Right forelimb (tissue), 1 donor: Measurements from ENCODE around the gene YEATS4.

Source experiments
- DNase-seq: peaks from one replicate; pipeline ENCODE4 v3.0.0-alpha.2; 2018

The YEATS4 gene

DNA sequence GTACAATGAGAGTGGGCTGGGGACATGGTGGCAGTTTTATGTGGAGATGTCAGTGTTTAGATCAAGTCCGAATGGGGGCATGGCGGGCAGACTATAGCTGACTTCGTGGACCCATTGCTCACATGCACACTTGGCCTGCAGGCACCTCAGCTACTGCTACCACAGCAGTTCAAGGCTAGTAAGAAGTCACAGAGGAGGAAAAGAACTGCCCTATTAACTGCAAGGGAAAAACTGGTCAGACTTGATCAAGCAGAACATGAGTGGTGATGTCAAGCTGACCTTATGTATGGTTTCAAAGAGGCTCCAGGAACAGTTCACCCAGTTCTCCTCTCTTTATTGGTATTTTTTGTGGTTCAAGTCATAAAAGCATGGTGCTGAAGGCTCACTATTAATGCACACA, 80.5 kb downstream of the YEATS4 start:
- DNase-seq: no peak
